GM18867 (cell line): Measurements from ENCODE around the gene CARNS1.
A peak's percentile ranks its signal among the peaks of the same experiment; 100 is the strongest.
"Not testable (repeated sequence)": the region's sequence is repeated elsewhere in the genome, so short reads cannot be mapped to it uniquely, and the experiment has no call there.

ENCODE experiments used
- ATAC-seq: cut with Tn5 transposase; IDR thresholded peaks from one replicate; pipeline ENCODE4 v1.9.1; 2021; ENCODE audit warnings: mild to moderate bottlenecking, moderate library complexity; ENCODE audit not compliant: unreplicated experiment

CARNS1 gene

DNA sequence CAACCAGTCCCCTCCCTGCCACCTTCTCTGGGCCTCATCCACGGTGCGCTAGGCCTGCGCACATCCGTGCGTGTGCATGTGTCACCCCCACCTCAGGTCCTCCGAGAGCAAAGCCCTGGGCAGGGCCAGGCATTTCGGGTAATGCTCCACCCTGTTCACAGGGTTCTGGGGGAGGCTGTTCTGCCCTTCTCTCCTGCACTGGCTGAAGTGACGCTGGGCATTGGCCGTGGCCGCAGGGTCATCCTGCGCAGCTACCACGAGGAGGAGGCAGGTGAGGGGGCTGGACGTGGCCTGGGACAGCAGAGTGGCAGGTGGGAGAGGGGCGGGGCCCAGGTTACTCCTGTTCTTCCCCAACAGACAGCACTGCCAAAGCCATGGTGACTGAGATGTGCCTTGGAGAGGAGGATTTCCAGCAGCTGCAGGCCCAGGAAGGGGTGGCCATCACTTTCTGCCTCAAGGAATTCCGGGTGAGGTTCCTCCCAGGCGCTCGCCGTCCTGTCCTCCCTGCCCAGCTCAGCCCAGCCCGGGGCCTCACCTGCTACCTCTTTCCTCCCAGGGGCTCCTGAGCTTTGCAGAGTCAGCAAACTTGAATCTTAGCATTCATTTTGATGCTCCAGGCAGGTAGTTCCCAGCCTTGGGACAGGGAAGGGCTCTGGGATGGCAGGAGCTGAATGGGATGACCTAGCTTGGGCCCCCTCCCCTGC is 19.8 kb upstream of the CARNS1 start:
- ATAC-seq, result no peak

DNA sequence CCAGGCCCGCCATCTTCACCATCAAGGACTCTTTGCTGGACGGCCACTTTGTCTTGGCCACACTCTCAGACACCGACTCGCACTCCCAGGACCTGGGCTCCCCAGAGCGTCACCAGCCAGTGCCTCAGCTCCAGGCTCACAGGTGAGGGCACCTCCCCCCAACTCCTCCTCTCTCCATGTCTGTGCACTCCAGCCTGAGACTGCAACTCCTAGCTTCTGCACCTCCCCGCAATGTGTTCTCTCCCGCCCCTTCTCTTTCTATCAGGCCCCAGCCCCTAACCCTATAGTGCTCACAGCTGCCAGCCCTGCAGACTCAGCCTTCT is 19.3 kb upstream of the CARNS1 start:
- ATAC-seq, result no peak

DNA sequence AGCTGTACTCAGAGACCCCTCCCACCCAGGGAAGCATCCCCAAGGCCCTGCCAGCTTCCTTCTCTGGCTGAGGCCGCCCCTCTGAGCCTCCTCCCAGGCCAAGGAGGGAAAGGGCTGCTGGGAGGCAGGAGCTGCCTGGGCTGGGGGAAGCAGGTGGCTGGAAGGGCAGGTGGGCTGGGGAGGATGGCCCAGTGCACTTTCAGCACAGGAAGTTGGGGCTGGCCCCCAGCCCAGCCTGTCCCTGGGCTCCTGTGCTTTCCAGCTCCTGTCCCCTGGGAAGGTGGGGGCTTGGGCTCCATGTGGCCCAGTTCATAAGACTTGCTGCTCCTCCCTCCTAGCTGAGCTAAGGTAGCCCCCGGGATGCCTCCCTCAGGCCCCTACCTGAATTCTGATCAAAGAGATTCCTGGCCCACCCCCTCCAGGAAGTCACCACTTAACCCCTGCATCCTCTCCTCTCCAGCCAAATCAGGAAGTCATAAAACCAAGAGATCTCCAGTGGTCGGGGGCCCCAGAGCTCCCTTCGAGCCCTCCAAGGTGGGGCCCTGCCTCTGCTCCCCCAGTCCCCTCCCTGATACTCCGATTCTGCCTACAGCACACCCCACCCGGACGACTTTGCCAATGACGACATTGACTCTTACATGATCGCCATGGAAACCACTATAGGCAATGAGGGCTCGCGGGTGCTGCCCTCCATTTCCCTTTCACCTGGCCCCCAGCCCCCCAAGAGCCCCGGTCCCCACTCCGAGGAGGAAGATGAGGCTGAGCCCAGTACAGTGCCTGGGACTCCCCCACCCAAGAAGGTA is 18.7 kb upstream of the CARNS1 start:
- no peak for ATAC-seq

- ATAC-seq, result no peak
Measured at GRCh38 chr11:67397536-67397935, 17.9 kb upstream of the CARNS1 start.

DNA sequence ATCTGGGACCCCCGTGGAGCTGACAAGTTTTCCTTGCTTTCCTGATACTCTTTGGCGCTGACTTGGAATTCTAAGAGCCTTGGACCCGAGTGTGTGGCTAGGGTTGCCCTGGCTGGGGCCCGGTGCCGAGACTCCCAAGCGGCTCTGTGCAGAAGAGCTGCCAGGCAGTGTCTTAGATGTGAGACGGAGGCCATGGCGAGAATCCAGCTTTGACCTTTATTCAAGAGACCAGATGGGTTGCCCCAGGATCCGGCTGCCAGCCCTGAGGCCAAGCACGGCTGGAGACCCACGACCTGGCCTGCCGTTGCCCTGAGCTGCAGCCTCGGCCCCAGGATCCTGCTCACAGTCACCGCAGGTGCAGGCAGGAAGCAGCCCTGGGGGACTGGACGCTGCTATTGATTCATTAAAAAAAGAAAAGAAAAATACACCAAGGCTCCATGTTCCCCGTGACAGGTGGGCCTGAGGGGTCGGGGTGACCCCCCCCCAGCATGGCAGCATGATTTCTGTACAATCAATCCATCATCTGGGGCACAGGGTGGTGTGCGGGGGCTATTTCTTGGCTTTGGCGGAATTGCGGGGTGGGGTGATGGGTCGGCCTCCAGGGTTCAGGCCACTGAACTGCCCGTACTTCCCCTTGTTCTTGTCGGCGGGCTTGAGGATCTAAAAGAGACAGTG is 17.4 kb upstream of the CARNS1 start:
- ATAC-seq, result no peak

DNA sequence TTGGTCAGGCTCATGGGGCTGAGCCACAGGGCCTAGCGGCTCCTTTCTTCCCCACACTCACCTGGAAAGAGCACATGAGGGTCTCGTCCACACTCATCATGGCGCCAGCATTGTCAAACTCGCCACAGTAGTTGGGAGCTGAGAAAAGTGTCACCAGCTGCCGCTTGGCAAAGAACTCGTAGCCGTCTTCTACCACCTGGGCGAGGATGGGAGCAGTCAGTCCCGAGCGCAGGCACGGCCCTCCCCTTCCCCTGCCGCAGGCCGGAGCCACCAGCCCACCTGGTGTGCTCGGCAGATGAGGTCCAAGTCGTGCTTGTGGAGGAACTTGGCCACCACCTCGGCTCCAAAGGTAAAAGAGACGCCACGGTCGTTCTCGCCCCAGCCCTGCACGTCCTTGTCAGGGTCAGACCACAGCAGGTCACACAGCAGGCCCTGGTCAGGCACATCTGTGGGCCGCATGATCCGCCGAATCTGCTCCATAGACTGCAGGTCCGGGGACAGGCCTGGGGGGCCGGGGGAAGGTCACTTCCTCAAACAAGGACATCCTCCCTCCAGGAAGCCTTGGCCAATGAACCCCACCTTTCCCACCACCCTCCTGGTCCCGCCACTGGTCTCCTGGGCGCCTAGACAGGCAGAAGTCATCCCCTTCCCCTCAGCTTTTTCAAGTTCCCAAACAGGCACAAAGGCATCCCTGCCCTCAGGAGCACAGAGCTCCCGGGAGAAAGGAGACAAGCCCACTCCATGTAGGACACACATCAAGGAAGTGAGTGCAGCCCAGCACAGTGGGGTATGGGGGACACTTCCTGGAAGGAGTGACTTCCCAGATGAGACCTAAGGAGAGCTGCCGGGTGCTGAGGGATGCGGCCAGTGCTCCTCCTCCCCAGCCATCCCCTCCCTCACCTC is 16.6 kb upstream of the CARNS1 start:
- no peak for ATAC-seq

DNA sequence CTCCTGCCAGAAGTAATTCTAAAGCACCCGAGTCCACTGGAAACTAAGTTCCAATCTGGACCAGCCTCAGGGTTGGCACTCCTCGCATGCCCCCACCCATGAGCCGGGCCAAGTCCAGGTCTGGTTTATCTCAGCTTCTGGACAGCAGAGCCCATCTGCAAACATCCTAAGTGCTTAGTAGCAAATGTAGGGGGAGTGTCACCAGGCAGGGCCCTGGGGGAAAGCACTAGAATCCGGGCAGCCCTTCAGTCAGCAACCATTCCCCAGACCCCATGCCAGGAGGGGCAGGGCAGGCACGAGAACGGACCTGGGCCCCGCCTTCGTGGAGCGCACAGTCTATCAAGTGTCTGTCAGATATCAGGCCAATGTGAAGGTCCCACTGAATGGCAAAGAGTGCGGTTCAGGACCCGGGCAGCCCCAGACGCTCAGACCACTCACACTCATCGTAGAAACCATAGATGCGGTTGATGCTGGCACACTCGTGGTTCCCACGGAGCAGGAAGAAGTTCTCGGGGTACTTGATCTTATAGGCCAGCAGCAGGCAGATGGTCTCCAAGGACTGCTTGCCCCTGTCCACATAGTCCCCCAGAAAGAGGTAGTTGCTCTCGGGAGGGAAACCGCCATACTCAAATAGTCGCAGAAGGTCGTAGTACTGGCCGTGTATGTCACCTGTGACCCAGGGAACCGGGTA is 15.1 kb upstream of the CARNS1 start:
- ATAC-seq, result no peak

DNA sequence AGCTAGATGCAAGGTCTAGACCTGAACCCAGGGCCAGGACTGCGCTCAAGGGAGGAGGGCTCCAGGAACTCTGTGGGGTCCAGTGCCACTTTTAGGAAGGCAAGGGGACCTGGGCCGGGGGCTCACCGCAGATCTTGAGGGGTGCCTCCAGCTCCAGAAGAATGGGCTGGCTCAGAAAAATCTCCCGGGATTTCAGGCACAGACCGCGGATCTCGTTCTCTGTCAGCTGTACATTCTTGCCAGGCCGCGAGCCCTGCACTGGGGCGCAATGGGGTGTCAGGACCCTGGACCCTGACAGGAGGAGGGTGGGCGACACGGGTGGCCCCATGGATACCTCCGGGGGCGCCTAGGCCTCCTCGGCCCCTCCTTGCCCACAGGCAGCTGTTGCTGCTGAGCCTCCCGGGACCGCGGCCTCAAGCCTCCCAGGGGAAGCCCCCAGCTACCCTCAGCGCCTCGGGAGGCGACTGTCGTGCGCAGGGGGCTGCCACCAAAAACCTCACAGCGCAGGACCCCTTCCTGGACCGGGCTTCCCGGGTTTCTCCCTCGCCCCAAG is 14.5 kb upstream of the CARNS1 start:
- ATAC-seq, result no peak

- peak; percentile 57 for ATAC-seq
Measured at GRCh38 chr11:67401495-67402191, 13.8 kb upstream of the CARNS1 start, which contains the start of gene PPP1CA. PPP1CA (minus strand) TSS chr11:67401858; CDS start chr11:67401782, 76 bp downstream.

GRCh38 chr11:67402192-67402839 is 13.2 kb upstream of the CARNS1 start:
- not testable (repeated sequence) for ATAC-seq

GRCh38 chr11:67403085-67403484 is 12.4 kb upstream of the CARNS1 start:
- ATAC-seq, result not testable (repeated sequence)

- ATAC-seq, result no peak
Measured at GRCh38 chr11:67404515-67405195, 10.8 kb upstream of the CARNS1 start.

- no peak for ATAC-seq
Measured at GRCh38 chr11:67405196-67405567, 10.3 kb upstream of the CARNS1 start.

GRCh38 chr11:67405688-67406339 is 9.7 kb upstream of the CARNS1 start:
- ATAC-seq, result no peak

GRCh38 chr11:67406420-67406968 is 9.0 kb upstream of the CARNS1 start:
- no peak for ATAC-seq

GRCh38 chr11:67406969-67407687 is 8.3 kb upstream of the CARNS1 start:
- no peak for ATAC-seq

DNA sequence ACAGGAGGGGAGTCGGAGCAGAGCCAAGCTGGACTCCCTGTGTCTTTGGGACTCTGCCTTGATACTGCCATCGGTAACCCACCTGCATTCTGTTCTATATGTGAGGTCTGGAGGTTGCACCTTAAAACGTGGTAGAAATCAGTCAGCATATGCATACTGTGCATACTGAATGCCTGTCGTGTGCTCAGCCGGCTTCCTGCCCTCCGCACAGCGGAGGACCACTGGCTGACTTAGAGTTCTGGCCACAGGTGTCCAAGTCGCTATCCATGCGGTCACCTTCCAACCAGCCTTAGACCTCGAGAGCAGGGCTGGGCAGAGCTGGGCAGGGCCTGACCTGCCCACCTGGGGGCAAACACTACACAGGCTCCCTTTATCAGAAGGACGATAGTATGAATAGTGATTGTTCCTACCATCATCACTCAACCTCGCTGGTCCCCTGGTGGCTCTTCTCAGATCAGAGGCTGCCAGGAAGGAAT is 7.8 kb upstream of the CARNS1 start:
- no peak for ATAC-seq
